NCI-H82 (cell line): Measurements from ENCODE around the gene TNFAIP8L2.
A peak's percentile ranks its signal among the peaks of the same experiment; 100 is the strongest.
"Not testable (repeated sequence)": the region's sequence is repeated elsewhere in the genome, so short reads cannot be mapped to it uniquely, and the experiment has no call there.

Source experiments
- DNase-seq: peaks from one replicate; lab custom pipeline; 2025; lab: John Stamatoyannopoulos, UW

TNFAIP8L2 gene

GRCh38 chr1:151189637-151190445 lies 33.4 kb downstream of the TNFAIP8L2 start, which contains the start of gene VPS72:
Gene VPS72, minus strand, starts transcription at chr1:151190197. Its CDS starts 76 bp downstream, at chr1:151190121.
- DNase-seq, result peak; percentile 98

GRCh38 chr1:151192047-151192446 lies 35.6 kb downstream of the TNFAIP8L2 start:
- DNase-seq, result no peak

- DNase-seq, result peak; percentile 37
These were observed 36.9 kb downstream of the TNFAIP8L2 start for GRCh38 chr1:151193304-151193703.

- DNase-seq, result no peak
These were observed 37.4 kb downstream of the TNFAIP8L2 start for GRCh38 chr1:151193856-151194255.

GRCh38 chr1:151194894-151195594 lies 38.6 kb downstream of the TNFAIP8L2 start:
- DNase-seq, result not testable (repeated sequence)

- peak; percentile 93 for DNase-seq
These were observed 39.9 kb downstream of the TNFAIP8L2 start for GRCh38 chr1:151196292-151196800.

- DNase-seq, result no peak
These were observed 41.4 kb downstream of the TNFAIP8L2 start for GRCh38 chr1:151197863-151198253.

GRCh38 chr1:151198254-151199127 lies 42.0 kb downstream of the TNFAIP8L2 start, which contains the start of gene PIP5K1A:
Gene PIP5K1A, plus strand, starts transcription at chr1:151198552. Its CDS starts 445 bp downstream, at chr1:151198997.
- DNase-seq, result peak; percentile 100

GRCh38 chr1:151199873-151200581 lies 43.6 kb downstream of the TNFAIP8L2 start:
- peak; percentile 13 for DNase-seq

- not testable (repeated sequence) for DNase-seq
These were observed 49.0 kb downstream of the TNFAIP8L2 start for GRCh38 chr1:151205381-151205965.
